GM12892 (cell line): ENCODE data around the gene ZNF593OS.
A peak's percentile ranks its signal among the peaks of the same experiment; 100 is the strongest.

ENCODE experiments used
- DNase-seq: peaks from one replicate; pipeline ENCODE4 v3.0.0; 2011; ENCODE audit not compliant: insufficient read length
- FAIRE-seq: peaks from 2 replicates; lab custom pipeline; 2011; peaks lifted over from hg19 to GRCh38; lab: Jason Lieb, UNC
- POLR2A ChIP-seq: IDR thresholded peaks from 2 replicates; pipeline ENCODE4 v1.6.1; 2011; ENCODE audit warnings: low read depth, low read length, control low read depth
- POLR2AphosphoS5 ChIP-seq: IDR thresholded peaks from 2 replicates; pipeline ENCODE4 v1.6.1; 2011; ENCODE audit warnings: low read depth, low read length, control low read depth
- TAF1 ChIP-seq: IDR thresholded peaks from 2 replicates; pipeline ENCODE4 v1.6.1; 2011; ENCODE audit warnings: low read depth, mild to moderate bottlenecking, control low read depth, low read length, borderline replicate concordance

Gene ZNF593OS

GRCh38 chr1:26164861-26165842 lies 6.5 kb downstream of the ZNF593OS start:
- no peak for TF ChIP-seq POLR2AphosphoS5
- no peak for TF ChIP-seq POLR2A
- TF ChIP-seq TAF1, result no peak
- FAIRE-seq (no peak), DNase-seq (no peak)

DNA sequence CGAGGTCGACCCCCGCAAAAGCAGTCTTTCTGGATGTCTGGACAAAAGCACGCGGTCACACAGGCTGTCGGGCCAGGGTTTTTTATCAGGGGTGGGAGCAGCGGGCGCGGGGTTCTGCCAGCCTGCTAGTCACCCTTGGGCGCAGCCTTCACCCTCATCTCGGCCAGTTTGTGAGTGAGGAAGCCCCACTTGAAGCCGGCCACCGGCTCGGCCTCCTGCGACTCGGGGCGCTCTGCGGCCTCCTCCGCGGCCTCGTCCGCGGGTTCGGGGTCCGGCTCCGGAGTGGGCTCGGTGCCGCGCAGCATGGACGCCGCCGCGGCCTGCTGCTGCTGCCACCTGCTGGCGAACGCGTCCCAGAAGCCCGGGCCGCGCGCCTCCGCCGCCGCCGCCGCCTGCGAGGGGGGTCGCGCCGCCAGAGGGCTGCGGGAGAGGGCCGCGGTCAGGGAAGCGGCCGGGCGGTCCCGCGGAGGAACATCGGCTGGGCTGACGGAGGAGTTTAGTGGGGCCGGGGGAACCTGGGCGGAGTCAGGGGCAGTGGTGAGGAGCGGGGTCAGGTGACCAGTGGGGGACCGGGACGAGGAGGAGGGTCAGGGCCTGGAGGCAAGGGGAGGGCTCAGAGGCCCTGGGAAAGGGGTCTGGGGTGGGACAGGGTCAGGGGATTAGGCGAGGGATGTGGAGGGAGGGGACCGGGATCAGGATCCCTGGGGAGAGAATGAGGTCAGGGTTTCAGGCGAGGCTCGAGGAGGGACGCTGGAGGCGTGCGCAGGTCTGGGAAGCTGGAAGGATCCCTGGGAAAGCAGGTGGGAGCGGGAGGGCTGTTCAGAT lies 7.4 kb downstream of the ZNF593OS start:
- TF ChIP-seq TAF1 (no peak), POLR2AphosphoS5 (no peak), POLR2A (no peak)
- DNase-seq (peak; percentile 64), FAIRE-seq (peak; percentile 24)

GRCh38 chr1:26163684-26164035 lies 8.0 kb downstream of the ZNF593OS start:
- no peak for FAIRE-seq
- TF ChIP-seq POLR2AphosphoS5 (no peak), TAF1 (no peak), POLR2A (no peak)
- no peak for DNase-seq

GRCh38 chr1:26162220-26162709 lies 9.4 kb downstream of the ZNF593OS start:
- no peak for DNase-seq
- FAIRE-seq, result no peak

GRCh38 chr1:26161415-26162219 lies 10.0 kb downstream of the ZNF593OS start:
- DNase-seq (no peak), FAIRE-seq (no peak)
- TF ChIP-seq TAF1, result no peak
- TF ChIP-seq POLR2A, result no peak
- TF ChIP-seq POLR2AphosphoS5, result no peak

More at GRCh38 chr1:26162220-26162709, 9.4 kb downstream of the ZNF593OS start:
- TF ChIP-seq POLR2AphosphoS5 (no peak), POLR2A (no peak), TAF1 (no peak)

- no peak for DNase-seq
- no peak for FAIRE-seq
Measured at GRCh38 chr1:26160527-26161414, 10.9 kb downstream of the ZNF593OS start.

GRCh38 chr1:26159743-26160039 lies 11.9 kb downstream of the ZNF593OS start:
- no peak for FAIRE-seq
- no peak for TF ChIP-seq TAF1
- TF ChIP-seq POLR2A, result no peak
- TF ChIP-seq POLR2AphosphoS5, result no peak
- DNase-seq, result no peak

More at GRCh38 chr1:26160527-26161414, 10.9 kb downstream of the ZNF593OS start:
- no peak for TF ChIP-seq TAF1
- no peak for TF ChIP-seq POLR2AphosphoS5
- TF ChIP-seq POLR2A, result no peak

GRCh38 chr1:26158908-26159742 lies 12.5 kb downstream of the ZNF593OS start, which contains the start of gene FAM110D:
FAM110D (plus strand) TSS chr1:26159079; CDS start chr1:26161292, 2,213 bp downstream.
- no peak for FAIRE-seq
- no peak for TF ChIP-seq TAF1
- TF ChIP-seq POLR2AphosphoS5, result no peak
- no peak for TF ChIP-seq POLR2A
- no peak for DNase-seq

DNA sequence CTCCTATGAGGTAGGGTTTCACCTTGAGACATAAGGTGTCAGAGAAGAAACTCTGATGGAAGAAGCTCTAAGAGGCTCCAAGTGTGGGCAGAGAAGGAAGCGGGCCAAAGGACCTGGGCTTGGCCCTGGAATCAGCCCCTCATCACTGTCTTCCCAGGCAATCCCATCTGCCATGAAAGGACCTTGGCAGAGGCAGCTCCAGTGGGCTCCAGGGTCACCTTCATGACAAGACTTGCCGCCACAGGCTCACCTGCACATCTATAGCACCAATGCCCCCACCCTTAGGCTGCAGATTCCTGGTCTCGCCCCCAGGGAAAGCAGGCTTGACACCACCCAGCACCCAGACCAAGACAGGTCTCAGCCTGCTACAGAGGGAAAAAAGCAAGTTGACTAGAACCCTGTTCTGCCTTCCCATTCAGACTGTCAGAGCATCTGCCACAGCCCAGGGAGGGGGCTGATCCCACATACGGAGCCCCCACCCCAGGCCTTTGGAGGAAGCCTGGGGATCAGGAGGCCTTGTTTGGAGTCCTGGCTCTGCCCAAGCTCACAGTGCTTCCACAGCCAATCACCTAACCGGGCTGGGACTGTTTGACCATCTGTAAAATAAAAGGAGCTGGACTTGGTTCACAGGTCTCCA lies 13.2 kb downstream of the ZNF593OS start:
- FAIRE-seq, result no peak
- no peak for DNase-seq
- TF ChIP-seq POLR2A (no peak), TAF1 (no peak), POLR2AphosphoS5 (no peak)
